Body of pancreas (tissue), 4 donors: ENCODE results near the gene YY1. TPM values are rescaled to one million over a fixed set of nuclear protein-coding genes. Genes with fewer than 3 reads are reported as not detected.
A peak's percentile ranks its signal among the peaks of the same experiment; 100 is the strongest.
"Not testable (repeated sequence)": the region's sequence is repeated elsewhere in the genome, so short reads cannot be mapped to it uniquely, and the experiment has no call there.

ENCODE experiments used
- ATAC-seq: fragments of 150-250 bp; one replicate; pipeline ENCODE4 v1.9.1; 2016
- DNase-seq, 4 donors: peaks; one replicate each; pipeline ENCODE4 v3.0.0-alpha.2; 2019
- H3K27ac ChIP-seq, 4 donors: fragments of 200-600 bp; sonication (generic); 1 replicate in 3 of 4; 2 replicates in 1 of 4; pipeline versions ENCODE4 v1.5.1 to v1.6.1; 2016 to 2019; ENCODE audit warnings: mild to moderate bottlenecking in 1 of 4, mixed read lengths in 1 of 4, moderate library complexity in 1 of 4
- H3K27me3 ChIP-seq, 2 donors: fragments of 200-600 bp; sonication (generic); one replicate each; pipeline ENCODE4 v1.6.0; 2016; ENCODE audit warnings: mild to moderate bottlenecking in 1 of 2
- H3K36me3 ChIP-seq, 2 donors: fragments of 200-600 bp; sonication (generic); replicated peaks in 1 of 2; 2 replicates each; pipeline ENCODE4 v1.5.1; 2016; ENCODE audit warnings: low read depth in 2 of 2; ENCODE audit not compliant: insufficient read depth in 1 of 2
- H3K4me1 ChIP-seq: fragments of 200-600 bp; sonication (generic); one replicate; pipeline ENCODE4 v1.6.0; 2016
- H3K4me3 ChIP-seq, 2 donors: fragments of 200-600 bp; sonication (generic); 1 replicate in 1 of 2; 2 replicates in 1 of 2; pipeline ENCODE4 v1.5.1; 2016 to 2019
- H3K9me3 ChIP-seq, 3 donors: fragments of 200-600 bp; sonication (generic); 1 replicate in 2 of 3; 2 replicates in 1 of 3; pipeline ENCODE4 v1.5.1; 2016
- CTCF ChIP-seq, 7 experiments: fragments of 450-650 bp in 4 of 7; fragments of 200-600 bp in 3 of 7; sonication (generic) in 3 of 7; IDR thresholded peaks; one replicate each; pipeline ENCODE4 v1.5.1; 2016 to 2019; ENCODE audit warnings: antibody characterized with exemption in 7 of 7
- POLR2A ChIP-seq, 3 donors: fragments of 450-650 bp; IDR thresholded peaks; one replicate each; pipeline ENCODE4 v1.6.1; 2016; ENCODE audit warnings: antibody characterized with exemption in 3 of 3, mild to moderate bottlenecking in 2 of 3
- WGBS, 2 donors: methylation state at CpG; one replicate each; pipeline ENCODE4 v1.1.5; 2017; 5-methylcytosine and 5-hydroxymethylcytosine counted together
- intact Hi-C: fragments of 100-400 bp; cut with DNase I; formaldehyde crosslinking; loops from one replicate; pipeline ENCODE4 v1.15.1; 2023
- total RNA-seq, 2 donors: library from RNA; depleted of rRNA; stranded (reverse); fragments of >200 nt; gene quantifications; one replicate each; pipeline ENCODE4 v1.1.0, GENCODE V29; 2016

YY1 gene
- total RNA-seq, 2 donors from 2014 or later: 27.0 to 30.3 TPM

- H3K4me1 ChIP-seq: peaks cover 27% of the 10 kb centered on the region
- ATAC-seq (no peak), DNase-seq (no peak)
- H3K36me3 ChIP-seq: no peaks in the 10 kb centered on the region
- TF ChIP-seq POLR2A (IDR thresholded peaks at IDR 0.05) (no peak), CTCF (IDR thresholded peaks at IDR 0.05) (no peak)
- intact Hi-C loops: no loop called here
- no peak overlapping the region for H3K27ac ChIP-seq
- WGBS, 2 donors: 82 to 85% methylated on average over 8 to 9 of the region's 9 CpGs
- H3K9me3 ChIP-seq: no peaks in the 10 kb centered on the region
- H3K27me3 ChIP-seq: no peaks in the 10 kb centered on the region
- no peak overlapping the region for H3K4me3 ChIP-seq
These were observed 57.2 kb downstream of the YY1 start for GRCh38 chr14:100296106-100296651.

GRCh38 chr14:100296729-100297128 lies 57.8 kb downstream of the YY1 start:
- H3K4me3 ChIP-seq, H3K27me3 ChIP-seq, H3K9me3 ChIP-seq, intact Hi-C loops, DNase-seq, ATAC-seq, H3K36me3 ChIP-seq: not testable (repeated sequence)
- Histone ChIP-seq H3K4me1 (peaks cover 27% of the 10 kb centered on the region), H3K27ac (peak overlapping the region; percentile 30 to 66 (median 56))
- 79 to 87% methylated on average over 8 to 9 of the region's 11 CpGs for WGBS, 2 donors

- ATAC-seq: peak; percentile 75
- DNase-seq: peak; percentile 42 to 80 (median 70)
- TF ChIP-seq CTCF (IDR thresholded peaks at IDR 0.05): no peak
- no peak for TF ChIP-seq POLR2A (IDR thresholded peaks at IDR 0.05)
- Histone ChIP-seq H3K4me1 (peaks cover 31% of the 10 kb centered on the region), H3K27me3 (no peaks in the 10 kb centered on the region), H3K36me3 (no peaks in the 10 kb centered on the region), H3K27ac (peak overlapping the region; percentile 30 to 66 (median 56)), H3K4me3 (no peak overlapping the region), H3K9me3 (no peaks in the 10 kb centered on the region)
- intact Hi-C loops: no loop called here
- 32 to 57% methylated on average over 11 to 30 of the region's 30 CpGs for WGBS, 2 donors
These were observed 58.7 kb downstream of the YY1 start for GRCh38 chr14:100297320-100298300.

GRCh38 chr14:100298551-100299237 lies 59.8 kb downstream of the YY1 start:
- H3K4me1 ChIP-seq: peaks cover 39% of the 10 kb centered on the region

More at GRCh38 chr14:100298551-100299237, 59.8 kb downstream of the YY1 start:
- H3K27me3 ChIP-seq: no peaks in the 10 kb centered on the region
- no peaks in the 10 kb centered on the region for H3K9me3 ChIP-seq
- 66 to 88% methylated on average over 12 to 14 of the region's 14 CpGs for WGBS, 2 donors
- no peak for DNase-seq
- H3K4me3 ChIP-seq: no peak overlapping the region
- TF ChIP-seq POLR2A (IDR thresholded peaks at IDR 0.05) (no peak), CTCF (IDR thresholded peaks at IDR 0.05) (no peak)
- ATAC-seq: no peak
- no peak overlapping the region for H3K27ac ChIP-seq
- intact Hi-C loops: no loop called here
- no peaks in the 10 kb centered on the region for H3K36me3 ChIP-seq
